Epithelial cell of esophagus (primary cell): ENCODE measurements around the gene PRKG1.

ENCODE experiments used
- DNase-seq: peaks from one replicate; pipeline ENCODE4 v3.0.0; 2010; ENCODE audit warnings: low read depth
- H3K4me3 ChIP-seq: 2 replicates; pipeline ENCODE4 v1.5.1; 2011; ENCODE audit warnings: mild to moderate bottlenecking, low read length, control low read depth
- TF ChIP-seq, protein P1 (sequence below): IDR thresholded peaks from 2 replicates; pipeline ENCODE4 v1.5.1; 2011; ENCODE audit warnings: low read depth, mild to moderate bottlenecking, low read length, control low read depth, inconsistent platforms; ENCODE audit not compliant: insufficient read depth; ENCODE audit errors: missing control alignments

The PRKG1 gene

DNA sequence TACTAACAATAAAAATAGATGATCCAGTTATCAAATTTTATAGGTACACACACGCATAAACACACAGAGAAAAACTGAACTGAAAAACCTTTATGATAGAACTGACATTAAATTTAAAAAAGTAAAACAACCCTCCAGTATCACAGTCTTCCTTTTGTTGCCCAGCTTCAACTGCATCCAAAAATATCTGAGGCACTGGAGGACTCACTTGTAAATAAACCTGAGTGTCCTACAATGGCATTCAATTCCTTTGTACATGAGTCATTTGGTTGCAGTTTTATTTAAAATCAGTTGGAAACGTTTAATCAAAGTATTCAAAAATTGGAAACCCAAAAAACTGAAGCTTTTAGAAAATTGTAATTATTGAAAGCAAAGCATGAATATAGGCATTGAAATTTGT lies 890.3 kb downstream of the PRKG1 start:
- no peak for DNase-seq
- no peak overlapping the region for H3K4me3 ChIP-seq
- TF ChIP-seq, protein P1, sequence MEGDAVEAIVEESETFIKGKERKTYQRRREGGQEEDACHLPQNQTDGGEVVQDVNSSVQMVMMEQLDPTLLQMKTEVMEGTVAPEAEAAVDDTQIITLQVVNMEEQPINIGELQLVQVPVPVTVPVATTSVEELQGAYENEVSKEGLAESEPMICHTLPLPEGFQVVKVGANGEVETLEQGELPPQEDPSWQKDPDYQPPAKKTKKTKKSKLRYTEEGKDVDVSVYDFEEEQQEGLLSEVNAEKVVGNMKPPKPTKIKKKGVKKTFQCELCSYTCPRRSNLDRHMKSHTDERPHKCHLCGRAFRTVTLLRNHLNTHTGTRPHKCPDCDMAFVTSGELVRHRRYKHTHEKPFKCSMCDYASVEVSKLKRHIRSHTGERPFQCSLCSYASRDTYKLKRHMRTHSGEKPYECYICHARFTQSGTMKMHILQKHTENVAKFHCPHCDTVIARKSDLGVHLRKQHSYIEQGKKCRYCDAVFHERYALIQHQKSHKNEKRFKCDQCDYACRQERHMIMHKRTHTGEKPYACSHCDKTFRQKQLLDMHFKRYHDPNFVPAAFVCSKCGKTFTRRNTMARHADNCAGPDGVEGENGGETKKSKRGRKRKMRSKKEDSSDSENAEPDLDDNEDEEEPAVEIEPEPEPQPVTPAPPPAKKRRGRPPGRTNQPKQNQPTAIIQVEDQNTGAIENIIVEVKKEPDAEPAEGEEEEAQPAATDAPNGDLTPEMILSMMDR, result no peak

DNA sequence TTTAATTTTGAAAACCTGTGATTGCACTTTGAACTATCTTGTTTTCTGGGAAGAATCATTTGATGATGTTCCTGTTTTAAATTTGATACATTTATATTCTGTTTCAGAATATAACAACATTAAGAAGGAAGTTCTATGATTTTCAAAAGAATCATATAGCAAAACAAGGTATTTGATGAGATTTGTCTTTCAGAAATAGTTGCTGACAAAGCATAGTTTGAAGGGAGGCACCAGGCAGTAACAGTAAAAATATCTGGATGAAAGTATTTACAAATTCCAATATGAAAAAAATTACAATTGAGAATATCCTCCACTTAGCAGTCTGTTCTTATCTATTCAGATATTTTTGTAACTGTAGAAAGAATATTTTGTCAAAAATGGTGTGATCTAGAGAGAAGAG lies 891.2 kb downstream of the PRKG1 start:
- no peak overlapping the region for H3K4me3 ChIP-seq
- TF ChIP-seq, protein P1, result no peak
- DNase-seq, result no peak

DNA sequence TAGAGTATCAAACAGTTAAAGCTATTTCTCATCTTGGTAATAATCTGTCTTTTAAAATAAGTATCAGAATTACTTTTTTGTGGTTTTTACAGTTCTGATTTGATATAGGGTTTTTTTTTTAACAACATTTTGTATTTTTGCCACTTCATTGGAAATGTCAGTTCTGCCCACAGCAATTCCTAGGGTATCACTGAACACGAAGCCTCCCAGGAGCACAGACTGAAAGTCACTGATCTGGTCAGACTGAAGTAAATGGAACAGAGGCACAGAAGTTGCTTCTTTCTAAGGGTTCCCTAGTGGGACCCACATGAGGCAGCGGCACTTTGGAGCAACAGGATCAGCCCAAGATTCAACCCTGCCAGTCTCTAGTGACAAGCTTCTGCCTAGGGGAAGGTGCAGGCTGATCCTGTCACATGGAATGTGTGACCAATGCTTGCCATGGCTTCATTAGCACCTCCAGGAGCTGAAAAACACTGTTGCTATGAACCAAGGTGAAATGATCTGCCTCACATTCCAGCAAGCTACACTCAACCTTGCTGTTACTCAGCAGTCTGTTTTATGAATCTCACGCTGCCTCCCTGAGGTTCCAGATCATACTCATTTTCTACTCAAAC lies 898.6 kb downstream of the PRKG1 start:
- DNase-seq, result no peak
- TF ChIP-seq, protein P1, result no peak
- H3K4me3 ChIP-seq, result no peak overlapping the region

DNA sequence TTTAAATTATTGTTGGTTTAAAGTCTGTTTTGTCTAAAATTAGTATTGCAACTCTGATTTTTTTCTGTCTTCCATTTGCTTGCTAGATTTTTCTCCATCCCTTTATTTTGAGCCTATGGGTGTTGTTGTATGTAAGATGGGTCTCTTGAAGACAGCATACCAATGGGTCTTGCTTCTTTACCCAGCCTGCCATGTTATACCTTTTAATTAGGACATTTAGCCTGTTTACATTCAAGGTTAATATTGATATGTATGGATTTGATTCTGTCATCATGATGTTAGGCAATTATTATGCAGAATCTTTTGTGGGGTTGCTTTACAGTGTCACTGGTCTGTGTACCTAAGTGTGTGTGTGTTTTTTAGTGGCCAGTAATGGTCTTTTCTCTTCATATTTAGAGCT lies 906.5 kb downstream of the PRKG1 start:
- DNase-seq, result no peak
- H3K4me3 ChIP-seq, result no peak overlapping the region
- TF ChIP-seq, protein P1, result no peak

DNA sequence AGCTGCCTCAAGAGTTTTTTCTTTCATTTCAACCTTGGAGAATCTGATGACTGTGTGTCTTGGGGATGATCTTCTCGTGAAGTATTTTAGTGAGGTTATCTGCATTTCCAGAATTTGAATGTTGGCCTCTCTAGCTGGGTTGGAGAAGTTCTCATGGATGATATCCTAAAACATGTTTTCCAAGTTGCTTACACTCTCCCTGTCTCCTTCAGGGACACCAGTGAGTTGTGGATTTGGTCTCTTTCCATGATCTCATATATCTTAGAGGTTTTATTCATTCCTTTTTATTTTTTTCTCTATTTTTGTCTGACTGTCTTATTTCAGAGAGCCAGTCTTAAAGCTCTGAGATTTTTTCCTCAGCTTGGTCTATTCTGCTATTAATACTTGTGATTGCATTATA lies 907.4 kb downstream of the PRKG1 start:
- no peak for DNase-seq
- TF ChIP-seq, protein P1, result no peak
- H3K4me3 ChIP-seq, result no peak overlapping the region

DNA sequence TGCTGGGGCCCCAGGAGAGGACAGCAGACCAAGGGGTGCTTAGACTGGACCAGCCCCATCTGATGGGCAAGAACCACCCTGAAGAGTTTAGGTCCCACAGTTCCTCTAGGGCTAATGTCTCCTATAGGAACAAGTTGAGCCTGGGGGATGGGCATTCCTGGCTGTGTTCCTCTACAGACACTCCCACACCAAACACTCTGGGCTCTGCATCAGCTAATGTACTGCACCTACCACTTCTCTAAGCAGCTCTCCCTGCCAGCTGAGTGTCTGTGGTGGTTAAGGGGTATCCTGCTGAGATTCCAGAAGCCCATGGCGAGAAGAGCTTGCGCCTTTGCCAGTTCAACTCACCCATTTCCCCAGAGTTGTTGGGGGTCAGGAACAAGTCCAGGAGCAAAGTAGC lies 909.2 kb downstream of the PRKG1 start:
- no peak for DNase-seq
- H3K4me3 ChIP-seq, result no peak overlapping the region
- TF ChIP-seq, protein P1, result no peak

DNA sequence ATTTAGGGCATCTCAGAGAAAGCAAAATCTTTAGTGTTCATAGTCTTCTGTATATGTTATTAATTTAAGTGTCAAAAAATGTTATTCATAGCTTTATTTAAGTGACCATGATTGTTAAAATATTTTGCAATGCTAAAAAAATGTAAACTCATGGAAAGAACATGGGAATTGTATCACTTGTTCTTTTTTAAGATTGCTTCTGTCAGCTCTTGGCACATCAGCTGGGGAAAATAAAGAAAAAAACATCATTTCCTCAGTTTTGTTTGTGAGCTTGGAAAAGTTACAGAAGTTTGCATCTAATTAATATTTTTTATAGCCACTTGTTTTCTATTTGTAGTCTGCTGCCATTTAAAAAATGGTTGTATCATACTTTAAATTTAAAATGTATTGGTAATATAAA lies 911.0 kb downstream of the PRKG1 start:
- TF ChIP-seq, protein P1, result no peak
- H3K4me3 ChIP-seq, result no peak overlapping the region
- no peak for DNase-seq
